Keratinocyte (primary cell): ENCODE measurements around the gene OBSCN.
"Not testable (repeated sequence)": the region's sequence is repeated elsewhere in the genome, so short reads cannot be mapped to it uniquely, and the experiment has no call there.

Experiments
- EZH2 ChIP-seq: IDR thresholded peaks from one replicate; pipeline ENCODE4 v1.6.1; 2012; ENCODE audit warnings: inconsistent platforms, mild to moderate bottlenecking, low read length, moderate library complexity
- TF ChIP-seq, protein P1 (sequence below), 3 experiments: IDR thresholded peaks in 1 of 3; conservative IDR thresholded peaks in 1 of 3; optimal IDR thresholded peaks in 1 of 3; 2 replicates in 2 of 3; 3 replicates in 1 of 3; pipeline versions ENCODE3 to v1.5.1; 2011; ENCODE audit warnings: low read length in 3 of 3, mild to moderate bottlenecking in 3 of 3, moderate library complexity in 2 of 3, control low read depth in 1 of 3, inconsistent platforms in 1 of 3; ENCODE audit not compliant: insufficient read depth in 2 of 3; ENCODE audit errors: extremely low read depth in 1 of 3

DNA sequence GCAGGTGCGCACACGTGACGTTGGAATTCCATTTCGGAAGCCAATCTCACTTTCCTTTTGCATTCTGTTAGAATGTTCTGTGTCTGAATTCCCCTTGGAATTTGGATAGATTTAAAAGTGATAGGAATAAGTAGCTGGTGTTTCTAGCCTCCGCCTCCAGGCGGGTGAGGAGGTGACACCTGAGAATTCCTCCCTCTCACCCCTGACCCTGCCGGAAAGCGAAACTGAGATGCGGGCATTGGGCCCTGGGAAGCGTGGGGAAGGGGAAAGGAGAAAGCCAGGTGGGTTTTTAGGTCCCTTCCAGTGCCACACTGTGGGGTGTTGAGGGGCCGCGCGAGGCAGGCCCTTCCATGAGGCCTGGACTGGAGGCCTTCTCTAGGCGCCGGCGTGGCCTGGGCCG lies 61.6 kb downstream of the OBSCN start:
- TF ChIP-seq, protein P1, sequence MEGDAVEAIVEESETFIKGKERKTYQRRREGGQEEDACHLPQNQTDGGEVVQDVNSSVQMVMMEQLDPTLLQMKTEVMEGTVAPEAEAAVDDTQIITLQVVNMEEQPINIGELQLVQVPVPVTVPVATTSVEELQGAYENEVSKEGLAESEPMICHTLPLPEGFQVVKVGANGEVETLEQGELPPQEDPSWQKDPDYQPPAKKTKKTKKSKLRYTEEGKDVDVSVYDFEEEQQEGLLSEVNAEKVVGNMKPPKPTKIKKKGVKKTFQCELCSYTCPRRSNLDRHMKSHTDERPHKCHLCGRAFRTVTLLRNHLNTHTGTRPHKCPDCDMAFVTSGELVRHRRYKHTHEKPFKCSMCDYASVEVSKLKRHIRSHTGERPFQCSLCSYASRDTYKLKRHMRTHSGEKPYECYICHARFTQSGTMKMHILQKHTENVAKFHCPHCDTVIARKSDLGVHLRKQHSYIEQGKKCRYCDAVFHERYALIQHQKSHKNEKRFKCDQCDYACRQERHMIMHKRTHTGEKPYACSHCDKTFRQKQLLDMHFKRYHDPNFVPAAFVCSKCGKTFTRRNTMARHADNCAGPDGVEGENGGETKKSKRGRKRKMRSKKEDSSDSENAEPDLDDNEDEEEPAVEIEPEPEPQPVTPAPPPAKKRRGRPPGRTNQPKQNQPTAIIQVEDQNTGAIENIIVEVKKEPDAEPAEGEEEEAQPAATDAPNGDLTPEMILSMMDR (optimal IDR thresholded peaks at IDR 0.05 in 1 of 3, IDR thresholded peaks at IDR 0.05 in 1 of 3, conservative IDR thresholded peaks at IDR 0.05 in 1 of 3; ENCODE audit: extremely low read depth in 1 of 3, insufficient read depth in 2 of 3, low read length in 3 of 3): not testable (repeated sequence)
- not testable (repeated sequence) for TF ChIP-seq EZH2
